Fibroblast of villous mesenchyme (primary cell): ENCODE results near the gene LRP4. TPM values are rescaled to one million over a fixed set of nuclear protein-coding genes. Genes with fewer than 3 reads are reported as not detected.
A peak's percentile ranks its signal among the peaks of the same experiment; 100 is the strongest.

Experiments
- DNase-seq: peaks from one replicate; pipeline ENCODE4 v3.0.0-alpha.2; 2010; ENCODE audit warnings: low read depth
- H3K4me3 ChIP-seq: 2 replicates; pipeline ENCODE4 v1.5.1; 2011; ENCODE audit warnings: low read depth, mild to moderate bottlenecking, low read length
- CTCF ChIP-seq: IDR thresholded peaks from 2 replicates; pipeline ENCODE4 v1.5.1; 2012; ENCODE audit warnings: low read depth, mild to moderate bottlenecking, low read length; ENCODE audit not compliant: insufficient read depth
- total RNA-seq: library from RNA; depleted of rRNA; stranded (reverse); fragments of >200 nt; gene quantifications from 2 replicates; pipeline ENCODE4 v1.2.3, GENCODE V29; 2012

The LRP4 gene
- total RNA-seq, 1 donor = 3.5 TPM

DNA sequence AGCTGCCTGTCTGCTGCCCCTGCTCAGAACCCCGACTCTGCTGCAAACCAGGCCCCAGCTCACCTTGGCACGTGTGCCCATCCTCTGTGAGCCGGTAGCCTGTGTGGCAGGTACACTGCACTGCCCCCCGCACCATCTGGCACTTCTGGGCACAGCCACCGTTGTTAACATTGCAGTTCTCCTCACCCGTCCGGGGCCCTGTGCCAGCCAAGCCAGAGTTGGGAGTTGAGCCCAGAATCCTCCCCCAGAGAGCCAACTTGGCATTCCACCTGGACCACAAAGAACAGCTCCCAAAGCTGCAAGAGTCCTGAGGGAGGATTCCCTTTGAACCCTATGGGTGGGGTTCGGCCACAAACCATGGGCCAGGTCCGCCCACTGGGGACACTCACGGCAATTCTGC, 22.5 kb downstream of the LRP4 start:
- no peak for TF ChIP-seq CTCF
- H3K4me3 ChIP-seq = no peak overlapping the region
- DNase-seq = no peak

DNA sequence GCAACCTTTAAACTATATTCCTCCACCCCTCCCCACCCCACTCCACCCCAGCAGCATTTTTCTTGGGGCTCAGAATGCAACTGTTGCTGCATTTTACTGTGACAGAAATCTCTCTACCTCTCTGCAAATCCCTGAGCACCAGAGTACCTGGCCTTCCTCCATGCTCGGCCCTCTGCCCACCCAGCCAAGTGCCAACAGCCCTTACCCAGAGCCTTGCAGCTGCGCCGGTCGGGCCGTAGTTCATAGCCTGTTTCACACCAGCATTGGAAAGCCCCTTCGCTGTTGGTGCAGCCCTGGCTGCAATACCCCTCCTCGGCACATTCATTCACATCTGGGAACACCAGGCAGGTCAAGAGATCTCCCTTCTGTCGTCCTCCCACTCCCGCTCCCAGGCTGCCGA, 23.4 kb downstream of the LRP4 start:
- TF ChIP-seq CTCF = no peak
- DNase-seq = no peak
- no peak overlapping the region for H3K4me3 ChIP-seq

DNA sequence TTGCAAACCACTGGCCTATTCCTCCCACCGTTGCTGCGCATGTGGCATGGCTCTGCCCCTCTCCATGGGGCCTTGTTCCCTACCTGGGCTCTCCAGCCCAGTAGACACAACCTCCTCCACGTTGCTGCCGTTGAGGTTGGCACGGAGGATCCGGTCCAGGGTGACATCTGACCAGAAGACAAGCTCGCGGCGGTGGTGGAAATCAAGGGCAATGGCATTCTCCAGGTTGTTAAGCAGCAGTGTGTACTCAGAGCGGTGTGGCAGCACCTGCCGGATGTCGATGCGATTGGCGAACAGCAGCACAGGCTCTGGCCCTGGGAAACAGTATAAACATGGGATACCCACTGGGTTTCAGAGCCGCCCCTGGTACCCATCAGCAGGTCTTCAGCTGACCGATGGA, 23.8 kb downstream of the LRP4 start:
- DNase-seq = no peak
- TF ChIP-seq CTCF = no peak
- no peak overlapping the region for H3K4me3 ChIP-seq

DNA sequence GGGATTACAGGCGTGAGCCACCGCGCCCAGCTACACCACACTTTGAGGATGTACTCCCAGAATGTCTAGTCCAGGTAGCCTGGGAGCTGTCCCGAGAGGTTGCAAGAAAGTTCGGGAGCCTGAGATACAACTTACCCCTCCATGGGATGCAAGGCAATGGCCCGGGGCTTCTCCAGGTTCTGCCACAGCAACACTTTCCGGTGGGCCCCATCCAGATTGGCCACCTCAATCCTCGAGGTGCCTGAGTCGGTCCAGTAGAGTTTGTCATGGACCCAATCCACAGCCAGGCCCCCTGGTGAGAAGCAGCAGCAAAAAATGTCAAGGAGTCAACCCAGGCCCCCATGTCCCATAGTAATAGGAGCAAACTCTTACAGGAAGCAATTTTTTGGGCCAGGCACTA, 25.5 kb downstream of the LRP4 start:
- no peak for TF ChIP-seq CTCF
- no peak for DNase-seq

GRCh38 chr11:46892109-46892508, 26.2 kb downstream of the LRP4 start:
- no peak overlapping the region for H3K4me3 ChIP-seq
- no peak for TF ChIP-seq CTCF
- DNase-seq = no peak

More for the DNA sequence above, 25.5 kb downstream of the LRP4 start:
- no peak overlapping the region for H3K4me3 ChIP-seq

- peak; percentile 21 for DNase-seq
- H3K4me3 ChIP-seq = no peak overlapping the region
- no peak for TF ChIP-seq CTCF
Observed at GRCh38 chr11:46890665-46891064, 27.7 kb downstream of the LRP4 start.

GRCh38 chr11:46889689-46890475, 28.5 kb downstream of the LRP4 start:
- peak; percentile 89 for TF ChIP-seq CTCF
- DNase-seq = peak; percentile 79
- H3K4me3 ChIP-seq = no peak overlapping the region
